ENCODE measurements around the gene NPM1. TPM values are rescaled to one million over a fixed set of nuclear protein-coding genes. Genes with fewer than 3 reads are reported as not detected.

NPM1 gene
- total RNA-seq, 1 donor from 2014 or later = 1,135 TPM

GRCh38 chr5:171453056-171453725 lies 65.5 kb downstream of the NPM1 start:
- no peak for DNase-seq

- DNase-seq = no peak
Measured at GRCh38 chr5:171453988-171454387, 66.3 kb downstream of the NPM1 start.

DNA sequence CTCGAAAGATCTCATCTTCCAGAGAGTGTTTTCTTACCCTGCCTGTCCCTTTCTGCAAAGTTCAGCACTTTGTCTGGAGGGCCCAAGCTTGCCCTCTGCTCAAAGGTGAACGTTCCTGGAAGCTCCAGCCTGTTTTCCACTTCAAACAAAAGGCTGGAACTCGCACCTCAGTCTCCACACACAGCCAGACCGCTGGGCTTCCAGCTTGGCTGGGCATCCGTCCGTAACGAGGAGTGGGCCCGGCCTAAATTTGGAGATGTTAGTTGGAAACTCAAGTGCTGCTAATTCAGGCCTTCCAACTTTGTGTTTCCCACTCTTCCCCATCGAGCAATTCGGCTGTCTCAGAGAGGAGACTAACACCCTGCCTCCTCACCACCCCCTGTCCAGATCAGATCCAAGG lies 66.9 kb downstream of the NPM1 start:
- DNase-seq = no peak

DNA sequence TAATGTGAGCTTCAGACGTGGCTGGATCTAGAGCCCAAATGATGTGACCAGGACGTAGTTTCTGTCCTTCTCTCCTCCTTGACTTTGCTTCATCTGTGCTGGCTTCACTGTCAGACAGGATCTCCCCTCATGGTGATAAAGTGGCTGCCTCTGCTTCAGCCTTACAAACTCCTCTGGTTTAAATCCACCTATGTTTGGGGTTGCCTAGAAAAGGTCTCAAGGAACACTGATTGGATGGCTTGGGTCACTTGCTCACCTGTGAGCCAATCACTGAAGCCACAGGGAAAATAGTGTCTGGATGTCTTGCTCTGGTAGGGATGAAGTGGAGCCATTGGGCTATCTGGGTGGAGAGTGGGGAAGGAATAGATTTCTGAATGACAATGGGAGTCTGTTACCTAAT lies 67.9 kb downstream of the NPM1 start:
- DNase-seq = no peak

DNA sequence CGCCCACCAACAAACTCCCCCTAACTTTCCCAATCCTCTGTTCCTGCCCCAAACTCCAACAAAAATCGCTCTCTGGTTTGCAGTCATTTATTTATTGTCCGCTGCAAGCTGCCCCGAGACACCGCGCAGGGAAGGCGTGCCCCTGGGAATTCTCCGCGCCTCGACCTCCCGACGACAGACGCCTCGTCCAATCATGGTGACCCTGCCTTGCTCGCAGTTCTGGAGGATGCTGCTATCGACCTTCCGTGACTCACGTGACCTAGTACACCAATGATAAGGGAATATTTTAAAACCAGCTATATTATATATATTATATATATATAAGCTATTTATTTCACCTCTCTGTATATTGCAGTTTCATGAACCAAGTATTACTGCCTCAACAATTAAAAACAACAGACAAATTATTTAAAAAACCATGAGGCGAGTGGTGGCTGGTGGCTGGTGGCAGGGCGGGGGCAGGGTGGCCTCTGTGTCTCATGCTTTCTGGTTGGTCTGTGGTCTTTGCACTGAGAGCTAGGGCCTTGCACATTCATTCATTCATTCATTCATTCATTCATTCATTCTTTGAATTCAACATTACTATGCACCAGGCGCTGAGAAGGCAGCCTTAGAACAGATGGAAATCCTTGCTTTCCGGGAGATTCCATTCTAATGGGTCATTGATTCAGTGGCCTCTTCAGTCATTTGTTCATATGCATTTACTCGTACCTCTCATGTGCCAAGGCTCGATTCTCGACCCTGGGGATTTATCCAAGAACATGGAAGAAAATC lies 69.7 kb downstream of the NPM1 start:
- DNase-seq = no peak

GRCh38 chr5:171459839-171460238 lies 72.2 kb downstream of the NPM1 start:
- no peak for DNase-seq

Other genes starting within 250 kb of the NPM1 start
- gene TLX3, start 78.6 kb upstream of the NPM1 start, total RNA-seq = not detected in 2 replicates
- gene FGF18, start 31.8 kb downstream of the NPM1 start, total RNA-seq = not detected in 2 replicates

Measured in dermis blood vessel endothelial cell (primary cell).